NB4 (cell line): Measurements from ENCODE around the gene HSPBP1.

Experiments used
- CTCF ChIP-seq: IDR thresholded peaks from one replicate; pipeline ENCODE4 v1.5.1; 2012; ENCODE audit warnings: low read depth, low read length
- MAX ChIP-seq: IDR thresholded peaks from 2 replicates; pipeline ENCODE4 v1.6.1; 2011; ENCODE audit warnings: low read depth, low read length

- TF ChIP-seq CTCF (no peak), MAX (no peak)
Observed at GRCh38 chr19:55276720-55277430, 3.0 kb downstream of the HSPBP1 start.
